Measurements from ENCODE around the gene PPP3CA.

DNA sequence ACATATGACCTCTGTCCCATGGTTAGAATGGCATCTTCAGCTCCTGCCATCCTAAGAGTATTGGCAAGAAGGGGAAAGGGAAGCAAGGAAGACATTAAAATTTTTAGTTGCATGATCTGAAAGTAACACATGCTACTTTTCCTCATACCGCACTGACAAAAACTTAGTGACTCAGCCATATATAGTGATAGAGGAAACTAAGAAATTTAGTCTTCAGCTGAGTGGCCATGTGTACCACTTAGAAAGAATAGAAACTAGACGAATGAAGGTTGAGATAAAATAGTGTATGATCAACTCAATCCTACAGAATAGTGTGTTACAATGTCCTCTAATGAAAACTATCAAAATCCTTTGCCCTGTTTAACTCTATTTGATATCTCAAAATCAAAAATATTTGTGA, 164.1 kb downstream of the PPP3CA start:
- TF ChIP-seq CTCF (conservative IDR thresholded peaks at IDR 0.05) (no peak), EZH2 (IDR thresholded peaks at IDR 0.05; ENCODE audit: low read depth) (no peak)
